HEK293 (cell line): ENCODE measurements around the gene ZNF469.

Experiments used
- CTCF ChIP-seq: fragments of 450-650 bp; formaldehyde crosslinking; IDR thresholded peaks from 2 replicates; pipeline ENCODE4 v1.5.1; 2016; ENCODE audit warnings: missing biosample characterization, missing genetic modification characterization
- GLIS1 ChIP-seq: fragments of 450-650 bp; formaldehyde crosslinking; IDR thresholded peaks from 2 replicates; pipeline ENCODE4 v1.5.1; 2016; ENCODE audit warnings: missing biosample characterization, missing genetic modification characterization
- TF ChIP-seq, protein P1 (sequence below): fragments of 450-650 bp; formaldehyde crosslinking; IDR thresholded peaks from 2 replicates; pipeline ENCODE4 v1.5.1; 2017; ENCODE audit warnings: missing biosample characterization, mild to moderate bottlenecking, missing genetic modification characterization, moderate library complexity

DNA sequence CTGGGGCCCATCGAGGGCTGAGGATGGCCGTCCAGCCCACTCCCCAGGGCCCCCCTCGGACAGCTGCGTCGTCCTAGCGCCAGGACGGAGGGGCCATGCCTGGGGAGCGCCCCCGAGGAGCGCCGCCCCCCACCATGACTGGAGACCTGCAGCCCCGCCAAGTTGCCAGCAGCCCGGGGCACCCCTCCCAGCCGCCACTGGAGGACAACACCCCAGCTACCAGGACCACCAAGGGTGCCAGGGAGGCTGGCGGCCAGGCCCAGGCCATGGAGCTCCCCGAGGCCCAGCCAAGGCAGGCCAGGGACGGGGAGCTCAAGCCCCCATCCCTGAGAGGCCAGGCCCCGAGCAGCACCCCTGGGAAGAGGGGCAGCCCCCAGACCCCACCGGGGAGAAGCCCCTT lies 44.6 kb downstream of the ZNF469 start:
- TF ChIP-seq GLIS1 (tag by site-specific recombination) (no peak), CTCF (tag by site-specific recombination) (no peak)
- TF ChIP-seq, protein P1, sequence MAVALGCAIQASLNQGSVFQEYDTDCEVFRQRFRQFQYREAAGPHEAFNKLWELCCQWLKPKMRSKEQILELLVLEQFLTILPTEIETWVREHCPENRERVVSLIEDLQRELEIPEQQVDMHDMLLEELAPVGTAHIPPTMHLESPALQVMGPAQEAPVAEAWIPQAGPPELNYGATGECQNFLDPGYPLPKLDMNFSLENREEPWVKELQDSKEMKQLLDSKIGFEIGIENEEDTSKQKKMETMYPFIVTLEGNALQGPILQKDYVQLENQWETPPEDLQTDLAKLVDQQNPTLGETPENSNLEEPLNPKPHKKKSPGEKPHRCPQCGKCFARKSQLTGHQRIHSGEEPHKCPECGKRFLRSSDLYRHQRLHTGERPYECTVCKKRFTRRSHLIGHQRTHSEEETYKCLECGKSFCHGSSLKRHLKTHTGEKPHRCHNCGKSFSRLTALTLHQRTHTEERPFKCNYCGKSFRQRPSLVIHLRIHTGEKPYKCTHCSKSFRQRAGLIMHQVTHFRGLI (tag by site-specific recombination), result no peak
